GF-D8 (cell line): ENCODE measurements around the gene RPS28.
"Not testable (repeated sequence)": the region's sequence is repeated elsewhere in the genome, so short reads cannot be mapped to it uniquely, and the experiment has no call there.

Experiments
- DNase-seq: peaks from one replicate; lab custom pipeline; 2025; lab: John Stamatoyannopoulos, UW

RPS28 gene

DNA sequence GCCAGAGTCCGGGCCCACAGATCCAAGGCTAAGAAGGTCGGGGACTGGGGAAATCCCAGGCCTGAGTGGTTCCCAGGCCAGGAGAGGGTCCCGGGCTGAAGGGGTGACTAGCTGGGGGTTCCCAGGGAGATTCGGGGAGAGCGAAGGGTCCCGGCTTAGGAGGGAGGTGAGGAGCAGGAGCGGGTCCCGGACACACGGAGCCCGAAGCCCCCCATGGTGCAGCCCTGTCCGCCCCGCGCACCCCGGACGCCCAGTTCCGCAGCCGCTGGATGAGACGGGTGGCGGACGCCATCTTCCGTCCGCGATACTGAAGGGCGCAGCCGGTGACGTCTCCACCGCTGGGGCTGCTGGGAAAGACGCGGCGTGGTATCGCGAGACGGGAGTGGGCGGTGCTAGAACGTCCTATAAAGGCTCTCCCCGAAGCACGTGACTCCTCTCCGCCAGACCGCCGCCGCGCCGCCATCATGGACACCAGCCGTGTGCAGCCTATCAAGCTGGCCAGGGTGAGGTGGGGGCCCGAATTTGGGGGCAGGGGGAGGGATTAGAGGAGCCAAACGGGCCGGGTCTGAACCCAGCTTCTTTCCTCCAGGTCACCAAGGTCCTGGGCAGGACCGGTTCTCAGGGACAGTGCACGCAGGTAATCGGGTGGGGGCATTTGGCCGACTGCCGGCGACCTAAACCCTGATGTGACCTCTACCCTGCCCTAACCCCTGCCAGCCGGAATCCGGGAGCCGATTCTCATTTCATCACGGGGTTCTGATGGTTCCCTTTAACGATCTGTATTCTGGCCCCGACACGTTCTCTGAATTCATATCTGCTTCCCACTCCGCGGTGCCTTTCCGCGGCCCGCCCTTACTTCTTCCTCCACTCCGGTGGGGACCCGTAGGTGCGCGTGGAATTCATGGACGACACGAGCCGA is at the start of gene RPS28, which contains the start of gene NDUFA7:
Gene RPS28, plus strand, starts transcription at position 430 of the 919 bp plus-strand sequence. Its CDS starts 35 bp downstream, at position 465.
Gene NDUFA7, minus strand, starts transcription at position 309 of the 919 bp plus-strand sequence. Its CDS starts 17 bp downstream, at position 292.
- DNase-seq, result peak; percentile 83

DNA sequence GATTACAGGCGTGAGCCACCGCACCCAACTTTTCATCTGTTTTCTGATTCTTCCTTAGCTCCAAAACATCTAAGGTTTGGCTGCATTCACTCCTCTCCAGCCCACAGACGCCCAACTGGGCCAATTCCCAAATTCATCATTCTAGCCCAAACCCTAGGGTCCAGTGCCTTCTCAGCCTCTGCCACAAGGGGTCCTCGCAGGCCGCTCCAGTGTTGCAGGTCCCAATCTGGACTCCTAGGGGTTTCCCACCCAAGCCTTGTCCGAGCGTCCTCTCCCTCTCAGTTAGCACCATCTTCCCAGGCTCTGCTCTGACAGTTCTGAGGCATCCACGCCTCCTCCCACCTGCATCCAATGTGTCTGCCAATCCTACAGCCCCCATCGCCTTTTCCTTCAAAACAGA is 44.8 kb upstream of the RPS28 start:
- not testable (repeated sequence) for DNase-seq

DNA sequence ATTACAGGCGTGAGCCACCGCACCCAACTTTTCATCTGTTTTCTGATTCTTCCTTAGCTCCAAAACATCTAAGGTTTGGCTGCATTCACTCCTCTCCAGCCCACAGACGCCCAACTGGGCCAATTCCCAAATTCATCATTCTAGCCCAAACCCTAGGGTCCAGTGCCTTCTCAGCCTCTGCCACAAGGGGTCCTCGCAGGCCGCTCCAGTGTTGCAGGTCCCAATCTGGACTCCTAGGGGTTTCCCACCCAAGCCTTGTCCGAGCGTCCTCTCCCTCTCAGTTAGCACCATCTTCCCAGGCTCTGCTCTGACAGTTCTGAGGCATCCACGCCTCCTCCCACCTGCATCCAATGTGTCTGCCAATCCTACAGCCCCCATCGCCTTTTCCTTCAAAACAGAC is 30.0 kb upstream of the RPS28 start:
- not testable (repeated sequence) for DNase-seq

DNA sequence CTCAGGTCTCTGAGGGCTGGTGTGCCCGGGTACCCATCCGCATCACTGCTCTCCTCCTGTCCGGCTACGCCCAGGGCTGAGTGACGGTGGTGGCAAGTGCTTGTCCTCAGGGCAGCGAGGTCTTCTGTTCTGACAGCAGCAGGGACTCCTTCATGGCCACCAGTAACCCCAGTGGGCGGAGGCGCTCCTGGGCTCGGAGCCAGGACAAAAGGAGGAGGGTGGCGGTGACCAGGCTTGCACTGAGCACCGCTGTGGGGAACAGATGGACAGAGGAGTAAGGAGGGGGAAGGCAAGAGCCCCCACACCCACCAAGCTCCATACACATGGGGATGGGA is 19.0 kb upstream of the RPS28 start:
- DNase-seq, result no peak

DNA sequence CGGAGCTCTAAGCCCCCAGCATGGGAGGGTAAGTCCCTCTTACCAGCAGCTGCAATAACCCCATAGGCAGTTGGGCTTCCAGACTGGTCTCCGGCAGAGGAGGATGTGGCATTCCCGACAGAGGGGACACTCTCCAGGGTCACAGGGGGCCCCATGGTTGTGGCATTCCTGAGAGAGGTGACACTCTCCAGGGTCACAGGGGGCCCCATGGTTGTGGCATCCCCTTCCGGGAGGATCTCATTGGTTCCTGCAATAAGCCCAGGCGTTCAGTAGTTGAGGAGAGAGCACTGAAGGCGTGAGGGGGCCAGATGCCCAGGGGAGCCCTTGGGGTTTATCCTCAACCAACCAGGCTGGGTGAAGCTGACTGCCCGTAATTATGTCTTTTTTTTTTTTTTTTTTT is 18.6 kb upstream of the RPS28 start:
- DNase-seq, result no peak

DNA sequence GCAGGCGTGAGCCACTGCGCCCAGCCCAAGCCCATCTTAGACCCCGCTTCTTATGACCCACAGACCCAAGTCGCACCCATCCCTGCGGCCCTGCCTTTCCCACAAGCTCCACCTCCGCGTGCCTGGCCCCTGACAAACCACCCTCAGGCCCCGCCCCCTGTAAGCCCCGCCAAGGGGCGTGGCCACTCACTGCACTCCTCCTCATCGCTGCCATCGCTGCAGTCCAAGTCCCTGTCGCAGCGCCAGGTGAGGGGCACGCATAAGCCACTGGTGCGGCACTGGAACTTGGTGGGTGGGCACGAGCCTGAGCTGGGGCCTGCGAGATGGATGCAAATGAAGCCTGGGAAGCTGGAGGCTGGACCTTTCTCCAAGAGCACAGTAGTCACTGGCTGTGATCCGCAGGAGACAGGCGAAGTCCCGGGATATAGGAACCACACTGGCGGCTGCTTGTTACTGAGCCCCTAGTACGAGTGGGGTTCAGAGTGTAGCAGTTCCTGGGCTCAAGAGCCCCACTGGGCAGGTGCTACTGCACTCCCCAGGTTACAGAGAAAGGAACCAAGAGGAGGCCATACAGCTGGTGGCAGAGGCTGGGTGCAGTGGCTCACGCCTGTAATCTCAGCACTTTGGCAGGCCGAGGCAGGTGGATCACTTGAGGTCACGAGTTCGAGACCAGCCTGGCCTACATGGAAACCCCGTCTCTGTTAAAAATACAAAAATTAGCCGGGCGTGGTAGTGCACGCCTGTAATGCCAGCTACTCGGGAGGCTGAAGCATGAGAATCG is 16.3 kb upstream of the RPS28 start:
- DNase-seq, result no peak

DNA sequence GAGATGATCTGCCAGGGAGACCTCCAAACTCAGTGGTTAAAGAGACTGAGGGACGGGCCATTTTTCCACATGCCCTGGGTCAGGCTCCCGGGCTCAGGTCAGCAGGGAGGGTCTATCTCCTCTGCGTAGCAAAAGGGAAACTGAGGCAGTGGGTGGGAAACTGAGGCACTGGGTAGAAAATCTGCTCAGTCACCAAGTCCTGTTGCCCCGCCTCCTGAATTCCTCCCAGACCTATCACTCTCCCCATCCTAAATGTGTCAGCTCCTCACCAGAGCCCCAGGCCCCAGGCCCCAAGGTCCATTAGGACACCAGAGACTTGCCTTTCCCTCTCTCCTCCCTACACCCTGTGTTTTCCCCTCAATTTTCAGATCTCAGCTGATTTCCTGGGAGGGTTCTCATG is 15.5 kb upstream of the RPS28 start:
- no peak for DNase-seq

DNA sequence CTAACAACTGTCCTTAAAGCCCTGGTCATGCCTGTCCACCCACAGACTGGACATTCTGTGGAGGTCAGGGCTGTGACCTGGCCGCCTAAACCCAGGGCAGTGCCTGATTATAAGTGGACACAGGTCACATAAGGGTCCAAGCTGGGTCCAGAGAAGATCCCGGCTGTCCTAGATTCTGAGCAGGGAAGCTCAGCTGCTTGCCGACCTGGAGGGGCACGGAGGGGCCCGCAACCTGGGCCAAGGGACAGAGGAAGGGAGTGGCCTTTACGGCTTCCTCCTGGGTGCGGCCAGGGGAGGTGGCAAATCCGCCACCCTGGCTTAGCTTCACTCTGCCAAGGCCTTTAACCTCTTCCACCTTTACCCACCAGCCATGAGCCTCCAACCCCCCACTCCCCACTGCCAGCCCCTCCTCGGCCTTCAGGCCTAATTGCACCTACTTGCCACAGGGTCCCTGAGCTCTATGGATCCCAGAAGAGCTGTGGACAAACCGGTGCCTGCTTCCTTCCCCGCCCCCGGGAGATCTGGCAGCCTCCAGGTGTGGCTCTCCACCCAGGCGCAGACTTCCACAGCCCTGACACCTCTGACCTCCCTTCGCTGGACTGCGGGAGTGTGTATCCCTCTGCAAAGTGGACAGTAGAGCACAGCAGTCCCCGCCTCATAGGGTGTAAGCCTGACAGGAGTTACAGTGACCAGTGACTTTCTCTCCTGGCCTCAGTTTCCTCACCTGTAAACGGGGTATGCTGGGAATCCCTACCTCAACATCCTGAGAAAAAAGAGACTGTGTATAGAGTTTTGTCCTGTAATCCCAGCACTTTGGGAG is 14.9 kb upstream of the RPS28 start:
- DNase-seq, result no peak

DNA sequence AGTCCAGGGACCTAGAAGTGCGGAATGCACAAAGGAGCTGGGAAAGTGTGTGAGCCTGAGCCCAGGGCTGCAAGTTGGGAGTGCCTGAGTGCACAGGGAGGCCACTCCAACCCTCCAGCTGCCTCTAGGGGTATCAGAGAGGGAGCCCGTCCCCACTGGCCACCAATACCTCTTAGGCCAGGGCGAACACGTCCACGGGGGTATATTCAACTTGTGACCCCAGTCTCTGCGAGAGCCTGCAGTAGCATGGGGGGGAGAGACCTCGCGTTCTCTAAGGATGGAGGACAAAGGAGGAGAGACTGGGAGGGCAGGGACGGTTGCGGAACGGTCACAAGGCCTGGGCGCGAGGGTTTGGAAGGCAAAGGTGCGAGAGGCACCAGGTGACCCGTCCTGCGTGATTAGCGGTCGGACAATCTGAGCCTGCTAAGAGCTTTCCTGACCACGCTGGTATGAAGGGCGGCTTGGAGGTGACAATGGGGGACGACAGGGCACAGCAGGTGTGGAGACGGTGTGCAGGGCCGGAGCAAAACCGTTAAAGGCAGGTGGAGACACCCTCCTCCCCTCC is 13.8 kb upstream of the RPS28 start:
- no peak for DNase-seq

DNA sequence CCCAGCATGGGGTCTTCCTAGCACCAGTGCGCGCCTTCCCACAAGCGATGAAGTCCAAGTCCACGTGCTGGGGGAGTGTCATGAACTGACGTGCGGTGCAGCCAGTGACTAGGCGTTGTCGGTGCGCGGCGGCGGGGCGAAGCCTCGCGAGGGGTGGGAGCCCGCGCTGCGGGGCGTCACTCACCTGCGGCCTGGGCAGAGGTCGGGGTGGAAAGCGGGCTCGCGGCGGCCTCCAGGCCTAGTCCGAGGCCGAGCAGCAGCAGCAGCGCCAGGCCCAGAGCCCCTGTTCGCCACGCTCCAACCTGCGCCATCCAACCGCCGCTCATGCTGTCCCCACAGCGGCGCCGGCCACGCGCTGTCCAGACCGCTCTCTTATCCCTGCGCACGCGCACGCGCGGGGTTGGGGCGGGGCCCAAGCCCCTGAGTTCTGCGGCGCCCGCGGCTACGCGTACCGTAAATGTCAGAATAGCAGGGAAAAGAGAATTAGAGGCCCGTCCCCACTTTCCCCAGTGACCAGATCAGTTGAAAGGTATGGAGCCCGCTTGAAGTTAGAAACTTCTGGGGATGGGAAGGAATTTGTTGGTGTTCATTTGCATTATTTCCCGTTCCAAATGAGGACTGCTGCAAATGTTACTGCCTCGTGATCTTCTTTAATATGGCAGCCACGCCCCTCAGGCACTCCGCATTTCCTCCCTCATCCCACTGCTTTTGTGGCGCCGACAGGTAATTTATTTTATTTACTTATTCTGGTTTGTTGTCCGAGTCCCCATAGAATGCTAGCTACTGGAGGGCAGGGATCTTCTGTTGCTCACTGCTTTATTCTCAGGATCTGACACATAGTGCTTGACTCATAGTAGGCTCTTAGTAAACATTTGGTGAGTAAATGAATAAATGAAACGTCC is 13.1 kb upstream of the RPS28 start, which contains the start of gene CD320:
Gene CD320, minus strand, starts transcription at position 394 of the 902 bp plus-strand sequence. Its CDS starts 68 bp downstream, at position 326.
- DNase-seq, result peak; percentile 70

DNA sequence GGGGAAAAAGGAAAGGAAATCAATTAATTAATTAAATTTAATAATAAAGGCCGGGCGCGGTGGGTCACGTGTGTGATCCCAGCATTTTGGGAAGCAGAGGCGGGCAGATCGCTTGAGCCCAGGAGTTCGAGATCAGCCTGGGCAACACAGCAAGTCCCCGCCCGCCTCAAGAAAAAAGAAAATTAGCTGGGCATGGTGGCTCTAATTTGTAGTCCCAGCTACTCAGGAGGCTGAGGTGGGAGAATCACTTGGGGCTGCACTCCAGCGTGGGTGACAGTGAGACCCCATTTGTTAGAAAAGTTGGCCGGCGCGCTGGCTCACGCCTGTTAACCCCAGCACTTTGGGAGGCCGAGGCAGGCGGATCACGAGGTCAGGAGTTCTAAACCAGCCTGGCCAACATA is 12.4 kb upstream of the RPS28 start:
- DNase-seq, result no peak

DNA sequence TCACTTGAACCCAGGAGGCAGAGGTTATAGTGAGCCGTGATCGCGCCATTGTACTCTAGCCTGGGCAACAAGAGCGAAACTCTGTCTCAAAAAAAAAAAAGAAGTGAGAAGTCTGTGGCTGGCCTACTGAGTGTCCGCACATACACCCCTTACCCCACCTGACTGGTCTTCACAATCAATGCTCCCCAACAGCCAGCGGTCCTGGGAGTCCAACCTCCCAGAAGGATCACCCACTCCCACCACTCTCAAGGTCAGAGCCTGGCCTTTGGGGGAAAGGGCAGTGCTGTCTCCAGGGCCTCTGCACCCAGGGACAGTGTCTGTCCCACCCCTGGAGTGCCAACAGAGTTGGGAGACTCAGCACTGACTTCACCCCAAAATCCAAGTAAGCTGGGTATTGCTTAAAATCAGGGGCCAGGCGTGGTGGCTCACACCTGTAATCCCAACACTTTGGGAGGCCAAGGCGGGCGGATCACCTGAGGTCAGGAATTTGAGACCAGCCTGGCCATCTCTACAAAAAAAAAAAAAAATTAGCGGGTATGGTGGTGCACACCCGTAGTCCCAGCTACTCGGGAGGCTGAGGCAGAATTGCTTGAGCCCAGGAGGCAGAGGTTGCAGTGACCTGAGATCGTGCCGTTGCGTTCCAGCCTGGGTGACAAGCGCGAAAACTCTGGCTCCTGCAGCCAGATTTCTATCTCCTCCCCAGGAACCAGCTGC is 10.8 kb upstream of the RPS28 start:
- DNase-seq, result no peak

DNA sequence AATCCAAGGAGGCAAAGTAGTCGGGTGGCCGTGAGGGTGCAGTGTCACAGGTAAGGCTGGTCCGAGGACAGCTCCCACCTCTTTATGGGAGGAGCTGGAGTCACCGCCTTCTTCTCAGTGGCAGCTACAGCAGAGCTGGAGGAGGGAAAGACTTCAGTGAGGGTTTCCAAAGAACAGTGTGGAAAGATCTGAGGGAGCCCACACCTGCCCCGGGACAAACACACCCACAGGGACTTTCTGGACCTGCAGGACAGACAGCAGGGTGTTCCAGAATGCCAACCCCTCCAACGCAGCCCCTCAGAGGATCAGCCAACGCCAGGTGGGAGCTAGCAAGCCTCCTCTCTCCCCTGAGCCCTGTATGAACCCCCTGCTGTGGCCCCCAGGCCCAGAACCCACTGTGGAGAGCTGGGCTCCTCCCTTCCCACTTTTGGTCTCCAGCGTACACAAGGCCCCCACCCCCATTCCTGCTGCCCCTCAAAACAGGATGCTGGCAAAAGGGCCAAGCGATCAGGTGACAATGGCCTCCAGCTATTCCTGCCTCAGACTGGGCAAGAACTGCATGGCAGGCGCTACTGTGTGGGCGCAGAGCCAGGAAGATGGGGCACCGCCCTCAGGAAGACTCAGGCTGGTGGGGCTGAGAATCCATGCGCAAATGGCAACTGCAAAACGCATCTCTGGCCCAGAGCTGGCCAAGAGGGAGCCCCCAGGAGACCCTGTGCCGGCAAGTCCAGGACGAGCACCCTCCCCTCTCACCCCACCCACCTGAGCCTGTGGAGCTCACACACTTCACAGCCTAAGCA is 9.6 kb upstream of the RPS28 start:
- DNase-seq, result no peak

DNA sequence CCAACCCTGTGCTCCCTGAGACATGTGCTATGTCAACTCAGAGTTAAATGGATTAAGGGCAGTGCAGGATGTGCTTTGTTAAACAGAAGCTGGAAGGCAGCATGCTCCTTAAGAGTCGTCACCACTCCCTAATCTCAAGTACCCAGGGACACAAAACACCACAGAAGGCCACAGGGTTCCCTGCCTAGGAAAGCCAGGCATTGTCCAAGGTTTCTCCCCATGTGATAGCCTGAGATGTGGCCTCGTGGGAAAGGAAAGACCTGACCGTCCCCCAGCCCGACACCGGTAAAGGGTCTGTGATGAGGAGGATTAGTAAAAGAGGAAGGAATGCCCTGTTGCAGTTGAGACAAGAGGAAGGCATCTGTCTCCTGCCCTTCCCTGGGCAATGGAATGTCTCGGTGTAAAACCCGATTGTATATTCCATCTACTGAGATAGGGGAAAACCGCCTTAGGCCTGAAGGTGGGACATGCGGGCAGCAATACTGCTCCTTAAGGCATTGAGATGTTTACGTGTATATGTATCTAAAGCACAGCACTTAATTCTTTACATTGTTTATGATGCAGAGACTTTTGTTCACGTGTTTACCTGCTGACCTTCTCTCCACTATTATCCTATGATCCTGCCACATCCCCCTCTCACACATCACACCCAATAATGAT is 6.2 kb upstream of the RPS28 start:
- DNase-seq, result not testable (repeated sequence)

DNA sequence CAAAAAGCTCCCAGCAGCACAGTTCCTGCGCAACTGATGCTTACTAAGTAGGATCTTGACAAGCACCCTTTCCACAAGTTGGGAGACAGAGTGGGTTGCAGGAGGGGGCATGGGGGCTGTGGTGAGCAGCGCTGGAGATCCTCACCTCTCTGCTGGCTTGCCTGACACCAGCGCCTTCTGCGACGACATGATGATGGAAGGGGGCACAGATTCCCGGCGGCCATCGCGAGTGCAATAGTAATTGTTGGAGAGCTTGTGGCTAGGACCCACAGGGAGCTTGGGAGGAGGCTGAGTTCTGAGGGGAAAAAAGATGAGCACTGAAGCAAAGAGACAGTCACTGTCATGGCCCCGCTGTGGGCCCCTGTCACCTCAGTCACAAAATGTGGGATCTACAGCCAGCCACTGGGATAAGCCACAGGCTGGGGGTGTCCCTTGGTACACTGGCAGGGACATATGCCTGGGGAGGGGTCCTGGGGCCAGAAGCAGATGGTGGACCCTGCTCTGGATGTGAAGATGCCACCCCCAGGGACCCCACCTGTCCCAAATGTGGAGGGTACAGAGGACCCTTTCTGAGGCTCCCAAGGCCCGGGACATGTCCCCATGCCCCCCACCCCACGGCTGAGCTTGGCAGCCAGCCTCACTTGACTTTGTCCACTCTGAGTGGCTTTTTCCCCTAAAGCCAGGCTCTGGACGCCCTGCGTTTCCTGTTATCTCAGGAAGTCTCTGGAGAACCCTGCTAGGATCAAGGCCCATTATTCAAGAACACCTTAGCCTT is 4.8 kb upstream of the RPS28 start:
- no peak for DNase-seq

DNA sequence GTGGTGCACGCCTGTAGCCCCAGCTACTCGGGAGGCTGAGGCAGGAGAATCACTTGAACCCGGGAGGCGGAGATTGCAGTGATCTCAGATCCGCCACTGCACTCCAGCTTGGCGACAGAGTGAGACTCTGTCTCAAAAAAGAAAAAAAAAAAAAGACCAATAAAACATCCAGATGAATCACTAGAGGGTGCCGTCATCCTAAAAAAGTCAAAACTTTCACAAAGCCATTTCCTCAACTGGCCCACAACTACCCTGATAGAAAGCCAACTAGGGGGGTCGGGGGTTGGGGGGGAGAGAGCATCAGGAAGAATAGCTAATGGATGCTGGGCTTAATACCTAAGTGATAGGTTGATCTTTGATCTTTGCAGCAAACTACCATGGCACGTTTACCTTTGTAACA is 2.5 kb upstream of the RPS28 start:
- not testable (repeated sequence) for DNase-seq

DNA sequence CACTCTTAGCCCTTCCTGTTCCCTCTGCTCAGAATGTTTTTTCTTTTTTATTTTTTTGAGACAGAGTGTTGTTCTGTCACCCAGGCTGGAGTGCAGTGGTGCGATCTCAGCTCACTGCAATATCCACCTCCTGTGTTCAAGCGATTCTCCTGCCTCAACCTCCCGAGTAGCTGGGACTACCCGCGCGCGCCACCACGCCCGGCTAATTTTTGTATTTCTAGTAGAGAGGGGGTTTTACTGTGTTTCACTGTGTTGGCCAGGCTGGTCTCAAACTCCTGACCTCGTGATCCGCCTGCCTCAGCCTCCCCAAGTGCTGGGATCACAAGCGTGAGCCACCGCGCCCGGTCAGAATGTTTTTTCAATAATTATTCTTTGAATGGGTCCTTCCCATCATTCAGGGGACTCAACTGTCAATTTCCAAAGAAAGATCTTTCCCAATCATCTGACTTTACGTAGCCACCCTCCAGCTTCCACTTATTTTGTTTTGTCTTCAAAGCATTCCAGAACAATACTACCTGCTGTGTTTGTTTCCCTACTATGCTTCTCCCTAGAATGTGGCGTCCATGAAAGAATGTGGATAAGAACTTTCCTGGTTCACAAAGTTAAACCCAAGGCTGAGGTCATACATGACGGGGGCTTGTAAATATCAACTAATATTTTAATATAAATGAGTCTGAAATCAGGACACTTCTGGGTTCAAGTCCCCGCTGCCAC is 1.3 kb upstream of the RPS28 start:
- DNase-seq, result no peak
